ENCODE data around the gene MED27.

DNA sequence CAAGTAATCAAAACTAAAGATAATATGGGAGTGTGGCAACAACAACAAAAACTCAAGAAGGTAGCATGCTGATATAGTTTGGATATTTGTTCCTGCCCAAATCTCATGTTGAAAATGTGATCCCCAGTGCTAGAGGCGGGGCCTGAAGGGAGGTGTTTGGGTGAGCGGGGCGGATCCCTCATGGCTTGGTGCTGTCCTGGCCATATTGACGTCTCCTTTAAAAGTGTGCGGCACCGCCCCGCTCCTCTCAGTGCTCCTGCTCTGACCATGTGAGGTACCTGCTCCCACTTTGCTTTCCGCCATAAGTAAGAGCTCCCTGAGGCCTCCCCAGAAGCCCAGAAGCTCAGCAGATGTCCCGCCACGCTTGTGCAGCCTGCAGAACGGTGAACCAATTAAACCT lies 25.6 kb downstream of the MED27 start:
- TF ChIP-seq, protein P1, sequence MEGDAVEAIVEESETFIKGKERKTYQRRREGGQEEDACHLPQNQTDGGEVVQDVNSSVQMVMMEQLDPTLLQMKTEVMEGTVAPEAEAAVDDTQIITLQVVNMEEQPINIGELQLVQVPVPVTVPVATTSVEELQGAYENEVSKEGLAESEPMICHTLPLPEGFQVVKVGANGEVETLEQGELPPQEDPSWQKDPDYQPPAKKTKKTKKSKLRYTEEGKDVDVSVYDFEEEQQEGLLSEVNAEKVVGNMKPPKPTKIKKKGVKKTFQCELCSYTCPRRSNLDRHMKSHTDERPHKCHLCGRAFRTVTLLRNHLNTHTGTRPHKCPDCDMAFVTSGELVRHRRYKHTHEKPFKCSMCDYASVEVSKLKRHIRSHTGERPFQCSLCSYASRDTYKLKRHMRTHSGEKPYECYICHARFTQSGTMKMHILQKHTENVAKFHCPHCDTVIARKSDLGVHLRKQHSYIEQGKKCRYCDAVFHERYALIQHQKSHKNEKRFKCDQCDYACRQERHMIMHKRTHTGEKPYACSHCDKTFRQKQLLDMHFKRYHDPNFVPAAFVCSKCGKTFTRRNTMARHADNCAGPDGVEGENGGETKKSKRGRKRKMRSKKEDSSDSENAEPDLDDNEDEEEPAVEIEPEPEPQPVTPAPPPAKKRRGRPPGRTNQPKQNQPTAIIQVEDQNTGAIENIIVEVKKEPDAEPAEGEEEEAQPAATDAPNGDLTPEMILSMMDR (conservative IDR thresholded peaks at IDR 0.05; ENCODE audit: low read length): no peak
- no peak for TF ChIP-seq EZH2phosphoT487 (IDR thresholded peaks at IDR 0.05; ENCODE audit: borderline replicate concordance)
